Measurements from ENCODE around the gene RDH8.

DNA sequence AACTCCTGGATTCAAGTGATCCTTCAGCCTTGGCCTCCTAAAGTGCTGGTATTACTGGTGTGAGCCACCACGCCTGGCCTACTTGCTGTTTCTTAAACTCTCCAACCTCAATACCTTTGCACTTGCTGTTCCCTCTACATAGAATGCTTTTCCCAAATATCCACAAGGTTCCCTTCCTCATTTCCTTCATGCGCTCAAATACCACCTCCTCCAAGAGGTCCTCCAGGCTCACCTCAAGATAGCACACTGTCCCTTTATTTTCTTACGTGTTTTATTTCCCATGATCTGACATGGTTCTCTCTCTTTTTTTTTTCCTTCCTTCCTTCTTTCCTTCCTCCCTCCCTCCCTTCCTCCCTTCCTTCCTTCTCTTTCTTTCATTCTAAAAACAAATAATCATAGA is 13.5 kb downstream of the RDH8 start:
- TF ChIP-seq GATA2 (IDR thresholded peaks at IDR 0.05; ENCODE audit: low read depth, low read length) (no peak), GATA3 (IDR thresholded peaks at IDR 0.05; ENCODE audit: low read depth, low read length) (no peak)
